HEK293 (cell line): ENCODE results near the gene SLC47A2.

ENCODE experiments used
- CTCF ChIP-seq: fragments of 450-650 bp; formaldehyde crosslinking; IDR thresholded peaks from 2 replicates; pipeline ENCODE4 v1.5.1; 2016; ENCODE audit warnings: missing biosample characterization, missing genetic modification characterization
- GLIS2 ChIP-seq: fragments of 450-650 bp; formaldehyde crosslinking; IDR thresholded peaks from 2 replicates; pipeline ENCODE4 v1.5.1; 2016; ENCODE audit warnings: missing biosample characterization, missing genetic modification characterization
- KLF7 ChIP-seq: fragments of 450-650 bp; formaldehyde crosslinking; IDR thresholded peaks from 2 replicates; pipeline ENCODE4 v1.5.1; 2016; ENCODE audit warnings: missing biosample characterization, missing genetic modification characterization, borderline replicate concordance
- MEIS1 ChIP-seq: sonication (generic); formaldehyde crosslinking; IDR thresholded peaks from 2 replicates; pipeline ENCODE4 v1.8.1; 2022; ENCODE audit warnings: missing genetic modification reagents, mild to moderate bottlenecking, borderline replicate concordance
- MYNN ChIP-seq: fragments of 450-650 bp; formaldehyde crosslinking; IDR thresholded peaks from 2 replicates; pipeline ENCODE4 v1.5.1; 2016; ENCODE audit warnings: missing biosample characterization, missing genetic modification characterization, borderline replicate concordance
- SETDB1 ChIP-seq: IDR thresholded peaks from one replicate; pipeline ENCODE4 v1.6.1; 2017; ENCODE audit warnings: mild to moderate bottlenecking, low read length, moderate library complexity, mixed read lengths; ENCODE audit not compliant: insufficient read length
- YY1 ChIP-seq: fragments of 450-650 bp; formaldehyde crosslinking; IDR thresholded peaks from 2 replicates; pipeline ENCODE4 v1.5.1; 2018; ENCODE audit warnings: missing biosample characterization, missing genetic modification characterization
- ZNF354C ChIP-seq: fragments of 450-650 bp; formaldehyde crosslinking; IDR thresholded peaks from 2 replicates; pipeline ENCODE4 v1.5.1; 2016; ENCODE audit warnings: missing biosample characterization, missing genetic modification characterization, low read depth, borderline replicate concordance
- ZNF488 ChIP-seq: fragments of 450-650 bp; formaldehyde crosslinking; IDR thresholded peaks from 2 replicates; pipeline ENCODE4 v1.5.1; 2016; ENCODE audit warnings: missing biosample characterization, missing genetic modification characterization
- TF ChIP-seq, protein P1 (sequence below): fragments of 450-650 bp; formaldehyde crosslinking; IDR thresholded peaks from 2 replicates; pipeline ENCODE4 v1.5.1; 2016; ENCODE audit warnings: missing biosample characterization, missing genetic modification characterization

GRCh38 chr17:19671433-19671832 is 45.0 kb downstream of the SLC47A2 start:
- TF ChIP-seq CTCF (tag by site-specific recombination) (no peak), KLF7 (tag by site-specific recombination) (no peak), YY1 (no peak), MYNN (tag by site-specific recombination) (no peak), GLIS2 (no peak), ZNF354C (tag by site-specific recombination) (no peak), ZNF488 (no peak), SETDB1 (no peak), MEIS1 (CRISPR knock-in tag) (no peak)
- TF ChIP-seq, protein P1, sequence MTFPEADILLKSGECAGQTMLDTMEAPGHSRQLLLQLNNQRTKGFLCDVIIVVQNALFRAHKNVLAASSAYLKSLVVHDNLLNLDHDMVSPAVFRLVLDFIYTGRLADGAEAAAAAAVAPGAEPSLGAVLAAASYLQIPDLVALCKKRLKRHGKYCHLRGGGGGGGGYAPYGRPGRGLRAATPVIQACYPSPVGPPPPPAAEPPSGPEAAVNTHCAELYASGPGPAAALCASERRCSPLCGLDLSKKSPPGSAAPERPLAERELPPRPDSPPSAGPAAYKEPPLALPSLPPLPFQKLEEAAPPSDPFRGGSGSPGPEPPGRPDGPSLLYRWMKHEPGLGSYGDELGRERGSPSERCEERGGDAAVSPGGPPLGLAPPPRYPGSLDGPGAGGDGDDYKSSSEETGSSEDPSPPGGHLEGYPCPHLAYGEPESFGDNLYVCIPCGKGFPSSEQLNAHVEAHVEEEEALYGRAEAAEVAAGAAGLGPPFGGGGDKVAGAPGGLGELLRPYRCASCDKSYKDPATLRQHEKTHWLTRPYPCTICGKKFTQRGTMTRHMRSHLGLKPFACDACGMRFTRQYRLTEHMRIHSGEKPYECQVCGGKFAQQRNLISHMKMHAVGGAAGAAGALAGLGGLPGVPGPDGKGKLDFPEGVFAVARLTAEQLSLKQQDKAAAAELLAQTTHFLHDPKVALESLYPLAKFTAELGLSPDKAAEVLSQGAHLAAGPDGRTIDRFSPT (tag by site-specific recombination), result no peak
